ENCODE measurements around the gene PNPLA6.

GRCh38 chr19:7565332-7565731, 29.8 kb downstream of the PNPLA6 start:
- TF ChIP-seq POLR2A (IDR thresholded peaks at IDR 0.05) (no peak), CTCF (IDR thresholded peaks at IDR 0.05) (no peak), POLR2AphosphoS5 (IDR thresholded peaks at IDR 0.05) (no peak), EP300 (IDR thresholded peaks at IDR 0.05) (no peak)
